ENCODE data around the gene ADSS1.

Gene ADSS1

DNA sequence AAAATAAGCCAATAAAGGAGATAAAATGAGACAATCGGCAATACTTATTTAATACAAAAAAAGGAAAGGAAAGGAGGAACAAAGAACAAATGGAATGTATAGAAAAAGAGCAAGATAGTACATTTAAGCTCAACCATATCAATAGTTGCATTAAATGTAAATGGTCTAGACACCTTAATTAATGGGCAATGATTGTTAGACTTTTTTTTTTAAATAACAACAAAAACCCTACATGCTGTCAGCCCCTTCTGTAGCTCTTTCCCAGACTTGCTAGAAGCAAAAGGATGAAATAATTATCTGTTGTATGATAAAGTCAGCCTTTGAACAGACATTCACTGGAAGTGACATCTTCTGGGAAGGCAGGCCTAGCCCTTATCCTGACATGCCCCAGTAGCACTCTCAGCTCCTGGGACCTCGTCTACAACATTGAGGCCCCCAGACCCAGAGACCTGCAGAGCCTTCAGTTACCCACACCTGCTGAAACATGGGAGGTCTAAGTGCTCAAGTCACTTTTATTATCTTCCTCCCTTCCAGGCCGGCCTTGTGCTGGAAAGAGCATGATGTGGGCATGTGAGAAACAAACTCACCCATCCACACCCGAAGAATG, 42.3 kb downstream of the ADSS1 start:
- no peak for DNase-seq (ENCODE audit: extremely low read depth in 1 of 2, low read depth in 1 of 2)

DNA sequence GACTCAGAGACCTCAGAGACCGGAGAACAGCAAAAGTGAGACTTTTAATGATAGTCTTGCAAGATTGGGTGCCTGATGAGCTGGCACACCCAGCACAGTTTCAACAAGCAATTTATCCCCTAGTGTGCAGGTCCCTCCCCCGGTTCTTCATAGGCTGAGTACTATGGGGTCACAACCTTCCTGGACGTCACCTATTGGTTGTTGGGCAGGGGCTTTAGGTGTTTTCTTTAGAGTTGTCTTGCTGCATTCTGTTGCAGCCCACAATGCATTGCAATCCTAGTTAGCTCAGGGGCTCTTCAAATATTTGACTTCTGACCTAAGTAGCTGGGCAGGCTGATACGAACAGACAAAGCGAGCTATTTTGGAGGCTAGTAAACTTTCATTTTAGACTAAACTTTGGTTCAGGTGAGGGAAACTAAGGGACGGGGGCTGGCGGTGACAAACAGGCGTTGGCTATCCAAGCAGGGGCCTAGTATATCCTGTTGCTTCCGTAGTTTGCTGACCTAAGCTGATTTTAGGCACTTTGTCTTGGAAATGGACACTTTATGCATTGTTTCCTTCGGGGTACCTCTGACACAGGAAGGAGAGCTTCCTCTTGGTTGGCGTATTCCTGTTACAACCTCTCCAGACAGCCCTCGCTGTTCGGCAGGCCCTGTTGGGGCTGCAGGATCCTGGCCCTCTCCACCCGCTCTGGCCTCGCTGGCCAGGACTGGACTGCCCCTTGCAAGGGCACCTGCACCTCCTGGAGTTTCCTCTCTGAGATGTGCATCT, 43.0 kb downstream of the ADSS1 start:
- DNase-seq (ENCODE audit: extremely low read depth in 1 of 2, low read depth in 1 of 2), result no peak

DNA sequence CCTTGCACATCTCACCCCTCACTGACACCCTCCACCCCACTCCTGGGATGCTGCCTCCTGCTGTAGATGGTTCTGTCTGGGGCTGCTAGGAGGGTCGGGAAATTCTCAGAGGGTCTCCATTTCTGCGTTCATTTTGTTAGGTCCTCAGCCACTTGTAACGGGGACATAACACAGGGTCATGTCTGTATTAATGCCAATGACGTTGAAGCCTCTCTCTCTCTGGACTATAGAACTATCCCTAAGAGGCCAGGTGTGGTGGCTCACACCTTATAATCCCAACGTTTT, 43.5 kb downstream of the ADSS1 start:
- no peak for DNase-seq (ENCODE audit: extremely low read depth in 1 of 2, low read depth in 1 of 2)

DNA sequence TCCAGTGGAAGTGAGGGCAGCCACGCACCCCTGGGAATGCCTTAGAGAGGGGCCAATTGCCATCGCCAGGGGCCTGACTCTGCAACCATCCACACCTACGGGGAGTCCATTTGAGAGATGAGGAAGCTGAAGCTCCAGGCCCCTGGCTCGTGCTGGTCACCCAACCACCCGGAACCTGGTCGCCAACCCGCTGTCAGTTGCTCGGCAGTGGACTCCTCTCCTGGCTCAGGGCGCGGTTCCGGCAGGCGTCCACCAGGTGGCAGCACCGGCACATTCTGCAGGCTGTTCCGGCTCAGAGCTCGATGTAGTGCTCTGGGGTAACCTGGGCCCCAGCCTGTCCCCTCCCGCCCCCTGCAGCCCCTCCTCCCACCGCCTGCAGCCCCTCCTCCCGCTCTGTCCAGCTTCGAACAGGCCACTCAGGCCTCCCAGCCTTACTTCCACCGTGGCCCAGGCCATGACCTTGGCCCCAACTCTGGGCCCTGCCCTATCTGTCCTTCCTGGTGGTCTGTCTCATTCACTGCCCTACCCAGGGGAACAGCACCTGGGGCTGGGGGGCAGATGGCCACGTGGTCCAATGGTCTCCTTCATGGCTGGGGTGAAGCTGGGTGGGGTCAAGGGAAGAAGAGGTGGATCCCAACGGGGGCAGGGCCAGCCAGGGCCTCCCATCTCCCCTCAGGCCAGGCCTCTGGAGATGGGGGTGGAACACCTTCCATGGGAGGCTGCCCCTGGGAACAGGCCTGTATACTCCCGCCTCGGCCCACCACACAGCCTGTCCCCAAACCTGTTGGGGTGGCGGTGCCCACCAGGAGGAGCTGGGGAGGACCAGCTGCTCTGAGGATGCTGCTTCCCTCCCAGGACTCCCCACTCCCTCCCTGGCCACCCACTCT, 44.7 kb downstream of the ADSS1 start:
- DNase-seq (ENCODE audit: extremely low read depth in 1 of 2, low read depth in 1 of 2), result peak; percentile 73 to 75

DNA sequence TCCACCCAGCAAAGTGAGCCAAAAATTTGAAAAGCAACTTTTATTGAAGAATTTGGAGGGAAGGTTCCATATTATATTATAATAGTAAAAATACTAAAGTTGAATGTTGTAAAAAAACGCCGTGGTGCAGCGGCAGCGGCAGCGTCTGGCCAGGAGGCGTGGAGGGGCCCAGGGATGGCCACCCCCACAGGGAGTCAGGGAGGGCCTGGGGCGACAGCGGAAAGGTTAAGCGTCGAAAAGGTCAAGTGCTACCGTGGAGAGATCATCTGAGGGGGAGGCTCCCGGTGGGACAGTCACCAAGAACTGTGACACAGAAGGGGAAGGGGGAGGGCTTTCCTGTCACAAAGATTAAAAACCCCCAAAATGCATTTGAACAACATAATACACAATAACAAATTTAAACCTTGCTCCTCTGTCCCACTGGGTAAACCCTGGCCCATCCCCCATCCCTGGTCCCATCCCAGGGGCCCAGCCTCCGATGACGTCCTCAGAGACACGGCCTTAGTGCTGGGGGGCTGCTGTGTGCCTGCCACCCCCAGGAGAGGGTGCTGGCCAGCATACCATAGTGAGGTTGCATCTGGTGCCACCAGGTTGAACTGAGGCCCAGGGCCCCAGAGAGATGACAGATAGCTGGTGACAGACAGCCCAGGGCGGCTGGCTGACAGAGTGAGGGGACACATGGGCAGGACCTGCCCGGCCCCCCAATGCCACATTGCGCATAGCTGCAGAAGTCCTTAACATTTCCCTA, 45.5 kb downstream of the ADSS1 start:
- no peak for DNase-seq (ENCODE audit: extremely low read depth in 1 of 2, low read depth in 1 of 2)

DNA sequence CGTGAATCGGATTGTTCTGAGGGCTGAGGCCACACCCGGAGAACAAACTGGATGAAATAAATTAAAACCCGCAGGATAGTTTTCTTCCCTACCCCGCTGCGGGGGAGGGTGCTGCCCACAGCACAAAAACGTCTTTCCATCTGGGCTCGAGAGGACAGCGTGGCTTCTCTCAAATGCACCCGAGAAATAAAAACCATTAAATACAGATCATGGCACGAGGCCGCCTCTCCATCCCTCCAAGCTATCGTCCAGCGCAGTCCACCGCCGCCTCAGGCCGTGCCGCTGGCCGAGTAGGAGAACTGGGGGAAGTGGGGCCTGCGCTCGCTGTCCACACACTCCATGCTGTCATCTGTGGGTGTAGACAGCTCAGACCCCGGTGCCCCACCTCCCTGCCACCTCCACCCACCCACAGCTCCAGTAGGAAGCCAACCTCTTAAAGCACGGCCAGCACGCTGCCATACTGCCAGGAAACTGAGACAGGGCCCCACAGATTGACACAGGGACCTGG, 46.1 kb downstream of the ADSS1 start:
- DNase-seq (ENCODE audit: extremely low read depth in 1 of 2, low read depth in 1 of 2), result no peak

DNA sequence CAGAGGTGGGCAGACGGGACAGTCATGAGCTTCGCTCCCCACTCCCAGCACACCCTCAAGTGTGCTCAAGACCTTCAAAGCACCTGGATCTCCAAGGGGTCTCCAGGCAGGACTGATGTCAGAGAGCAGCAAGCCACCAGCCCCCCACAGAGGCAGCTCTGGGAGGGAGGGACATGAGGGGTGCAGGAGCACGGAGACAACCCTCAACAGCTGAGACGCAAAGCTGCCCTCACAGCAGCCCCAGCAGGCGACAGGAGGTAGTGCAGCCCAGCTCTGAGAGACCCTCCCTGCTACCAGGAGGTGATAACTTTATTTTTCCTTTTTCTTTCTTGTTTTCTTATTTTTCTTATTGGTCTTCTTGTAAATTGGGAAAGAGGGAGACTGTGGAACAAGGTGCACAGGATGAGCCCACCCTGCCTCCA, 46.8 kb downstream of the ADSS1 start:
- no peak for DNase-seq (ENCODE audit: extremely low read depth in 1 of 2, low read depth in 1 of 2)

DNA sequence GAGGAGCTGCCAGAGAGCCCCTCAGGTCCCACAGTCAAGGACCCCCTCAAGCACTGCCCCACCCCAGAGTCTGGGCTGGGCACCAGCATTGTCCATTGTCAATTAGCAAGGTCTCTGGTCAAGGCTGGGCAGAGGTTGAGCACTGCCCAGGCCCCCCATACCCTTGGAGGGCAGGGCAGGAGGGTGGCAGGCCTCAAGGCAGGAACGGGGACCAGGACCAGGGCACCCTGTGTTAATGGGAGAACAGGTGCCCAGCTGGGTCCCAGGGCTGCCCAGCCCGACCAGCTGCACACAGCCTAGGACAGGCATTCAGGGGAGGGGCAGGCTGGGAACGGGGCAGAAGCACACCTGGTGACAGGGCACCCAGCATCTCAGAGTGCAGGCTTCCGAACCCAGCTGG, 47.3 kb downstream of the ADSS1 start:
- no peak for DNase-seq (ENCODE audit: extremely low read depth in 1 of 2, low read depth in 1 of 2)

DNA sequence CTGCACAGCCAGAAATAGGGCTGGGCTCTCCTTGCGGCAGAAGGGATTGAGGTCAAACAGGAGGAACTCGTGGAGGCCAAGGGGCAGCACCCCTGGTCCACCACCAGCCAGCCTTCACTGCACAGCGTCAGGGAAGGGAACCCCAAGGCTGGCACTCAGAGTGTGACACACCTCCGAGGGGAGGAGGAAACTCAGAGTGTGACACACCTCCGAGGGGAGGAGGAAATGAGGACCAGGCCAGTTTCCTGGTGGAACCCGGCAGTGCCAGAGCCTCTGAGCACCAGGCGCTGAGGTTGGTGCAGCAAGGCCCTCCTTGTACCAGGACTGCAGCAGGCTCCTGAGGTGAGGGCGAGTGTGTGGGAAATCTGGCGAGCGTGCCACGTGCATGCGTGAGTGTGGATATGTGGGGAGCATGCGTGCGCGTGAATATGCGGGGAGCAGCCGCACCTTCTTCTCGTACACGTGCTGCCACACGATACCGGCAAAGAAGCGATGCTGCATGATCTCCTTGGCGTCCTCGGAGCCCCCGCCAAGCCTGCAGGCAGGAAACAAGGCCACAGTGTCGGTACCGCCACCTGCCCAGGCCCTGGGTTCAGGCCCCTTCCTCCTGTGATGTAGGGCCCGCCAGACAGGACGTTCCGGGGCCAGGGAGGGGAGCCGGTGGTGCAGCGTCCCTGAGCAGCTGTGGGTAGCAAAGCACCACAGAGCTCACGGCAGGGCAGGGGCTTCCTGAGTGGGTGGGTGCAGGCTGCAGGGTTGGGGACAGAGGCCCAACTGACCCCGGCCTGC, 48.1 kb downstream of the ADSS1 start:
- no peak for DNase-seq (ENCODE audit: extremely low read depth in 1 of 2, low read depth in 1 of 2)

DNA sequence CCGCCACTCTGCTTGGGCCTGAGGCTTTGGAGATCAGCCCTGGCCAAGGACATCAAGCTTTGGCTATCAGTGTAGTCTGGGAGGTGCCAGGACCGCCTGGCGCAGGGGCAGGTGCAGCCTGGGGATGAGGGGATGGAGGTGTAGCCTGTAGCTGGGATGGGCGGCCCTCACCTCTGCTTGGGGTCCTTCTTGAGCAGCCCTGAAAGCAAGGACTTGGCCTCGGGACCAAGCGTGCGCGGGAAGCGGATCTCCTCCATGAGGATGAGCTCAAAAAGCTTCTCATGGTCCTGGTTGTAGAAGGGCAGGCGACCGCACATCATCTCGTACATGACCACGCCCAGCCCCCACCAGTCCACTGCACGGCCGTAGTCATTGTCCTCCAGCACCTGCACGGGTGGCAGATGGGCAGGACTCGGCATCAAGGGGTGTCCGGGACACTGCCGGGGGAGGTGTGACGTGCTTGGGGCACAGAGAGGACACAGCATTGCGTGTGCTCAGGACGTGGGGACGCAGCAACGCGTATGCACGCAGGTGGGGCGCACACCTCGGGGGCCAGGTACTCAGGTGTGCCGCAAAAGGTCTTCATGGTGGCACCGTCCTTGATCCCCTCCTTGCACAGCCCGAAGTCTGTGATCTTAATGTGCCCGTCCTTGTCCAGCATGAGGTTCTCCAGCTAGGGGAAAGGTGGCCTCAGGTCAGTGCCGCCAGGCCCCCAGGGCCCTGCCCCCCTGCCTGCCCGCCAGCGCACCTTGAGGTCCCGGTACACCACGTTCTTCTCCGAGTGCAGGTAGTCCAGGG, 48.9 kb downstream of the ADSS1 start:
- no peak for DNase-seq (ENCODE audit: extremely low read depth in 1 of 2, low read depth in 1 of 2)

DNA sequence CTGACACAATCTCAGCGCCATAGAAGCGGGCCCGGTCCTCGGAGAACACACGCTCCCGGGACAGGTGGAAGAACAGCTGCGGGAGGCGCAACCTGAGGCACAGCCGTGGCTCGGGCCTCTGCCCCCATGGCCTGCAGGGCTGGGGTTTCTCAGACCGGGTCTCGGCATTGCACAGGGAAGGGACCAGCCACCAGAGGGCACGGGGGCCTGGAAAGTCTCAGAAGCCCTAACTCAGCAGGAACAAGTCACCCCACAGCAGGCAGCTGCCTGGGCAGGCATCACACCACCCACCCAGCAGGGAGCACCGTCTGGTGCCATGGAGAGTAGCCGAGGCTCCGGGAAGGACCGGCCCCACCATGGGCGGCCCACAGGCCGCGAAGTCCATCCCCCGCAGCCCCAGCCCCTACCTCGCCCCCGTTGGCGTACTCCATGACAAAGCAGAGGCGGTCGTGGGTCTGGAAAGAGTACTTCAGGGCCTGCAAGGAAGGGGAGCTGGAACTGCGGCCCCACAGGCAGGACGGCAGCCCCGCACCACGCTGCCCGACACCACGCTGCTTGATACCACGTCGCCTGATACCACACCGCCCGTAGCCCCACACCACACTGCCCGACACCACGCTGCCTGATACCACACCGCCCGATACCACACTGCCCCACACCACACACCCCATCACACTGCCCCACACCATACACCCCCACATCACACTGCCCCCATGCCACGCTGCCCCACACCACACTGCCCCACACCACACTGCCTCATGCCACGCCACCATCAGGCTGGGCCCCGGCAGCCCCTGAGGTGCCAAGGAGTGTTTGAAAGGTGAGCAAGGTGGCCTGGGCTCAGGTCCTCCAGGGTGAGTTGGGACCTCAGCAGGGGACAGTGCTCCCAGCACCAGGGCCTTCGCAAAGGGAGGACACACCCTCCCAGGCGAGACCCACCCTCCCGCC, 49.8 kb downstream of the ADSS1 start:
- no peak for DNase-seq (ENCODE audit: extremely low read depth in 1 of 2, low read depth in 1 of 2)

DNA sequence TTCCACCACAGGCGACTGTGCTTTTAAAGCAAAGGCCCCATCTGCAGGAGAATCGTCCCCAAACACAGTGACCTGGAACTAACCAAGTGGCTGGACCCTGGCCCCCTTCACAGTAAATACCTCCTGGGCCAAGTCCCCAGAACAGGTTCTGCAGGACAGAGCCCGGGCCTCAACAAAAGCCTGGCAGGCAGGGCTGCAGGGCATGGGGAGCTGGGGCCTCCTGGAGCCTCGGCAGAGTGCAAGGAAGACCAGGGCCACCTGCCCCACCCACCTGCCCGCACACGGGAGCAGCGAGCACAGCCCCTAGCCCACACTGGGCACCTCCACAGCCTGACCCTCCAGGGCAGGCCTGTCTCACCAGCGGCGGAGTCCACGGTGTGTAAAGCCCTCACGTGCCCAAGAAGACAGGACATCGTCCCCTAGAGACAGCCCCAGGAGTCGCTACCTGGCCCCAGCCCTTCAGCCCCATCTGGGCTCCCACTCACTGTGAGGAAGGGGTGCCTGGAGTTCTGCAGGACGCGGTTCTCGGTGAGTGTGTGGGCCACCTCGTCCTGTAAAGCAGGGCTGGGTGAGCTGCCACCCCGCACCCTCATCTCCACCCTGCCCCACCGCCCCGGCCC, 50.5 kb downstream of the ADSS1 start:
- DNase-seq (ENCODE audit: extremely low read depth in 1 of 2, low read depth in 1 of 2), result no peak

DNA sequence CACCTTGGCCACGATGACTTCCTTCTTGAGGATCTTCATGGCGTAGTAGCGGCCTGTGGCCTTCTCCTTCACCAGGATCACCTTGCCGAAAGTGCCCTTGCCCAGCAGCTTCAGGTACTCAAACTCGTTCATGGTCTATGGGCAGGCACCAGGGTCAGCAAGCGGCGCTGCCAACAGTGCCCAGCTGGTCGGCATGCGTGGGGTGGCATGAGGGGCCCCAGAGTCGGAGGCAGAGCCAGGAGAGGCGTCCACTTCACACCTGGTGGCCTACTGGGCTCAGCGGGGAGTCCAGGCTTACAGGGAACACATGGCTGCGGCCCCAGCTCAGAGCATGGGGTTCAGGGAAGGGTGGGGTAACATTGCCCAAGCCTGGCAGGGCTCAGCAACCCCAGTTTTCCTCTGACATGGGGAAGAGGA, 51.1 kb downstream of the ADSS1 start:
- DNase-seq (ENCODE audit: extremely low read depth in 1 of 2, low read depth in 1 of 2), result no peak

DNA sequence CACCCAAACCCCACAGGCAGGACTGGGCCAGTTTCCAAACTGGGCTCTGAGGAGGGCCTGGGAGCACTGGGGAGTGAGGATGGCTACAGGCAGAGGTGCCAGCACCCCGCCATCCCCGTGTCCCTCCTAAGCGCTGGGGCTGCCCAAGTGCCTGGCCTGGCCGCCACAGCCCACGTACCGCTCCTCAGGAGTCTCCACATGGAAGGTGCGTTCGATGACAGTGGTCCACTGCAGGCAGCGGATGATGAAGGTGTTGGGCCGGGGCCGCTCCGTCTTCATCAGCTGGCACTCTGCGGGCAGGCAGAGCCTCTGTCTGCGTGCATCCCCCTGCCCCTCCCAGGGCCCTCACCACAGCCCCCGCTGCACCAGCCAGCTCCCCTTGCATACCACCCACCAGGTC, 52.5 kb downstream of the ADSS1 start:
- no peak for DNase-seq (ENCODE audit: extremely low read depth in 1 of 2, low read depth in 1 of 2)

DNA sequence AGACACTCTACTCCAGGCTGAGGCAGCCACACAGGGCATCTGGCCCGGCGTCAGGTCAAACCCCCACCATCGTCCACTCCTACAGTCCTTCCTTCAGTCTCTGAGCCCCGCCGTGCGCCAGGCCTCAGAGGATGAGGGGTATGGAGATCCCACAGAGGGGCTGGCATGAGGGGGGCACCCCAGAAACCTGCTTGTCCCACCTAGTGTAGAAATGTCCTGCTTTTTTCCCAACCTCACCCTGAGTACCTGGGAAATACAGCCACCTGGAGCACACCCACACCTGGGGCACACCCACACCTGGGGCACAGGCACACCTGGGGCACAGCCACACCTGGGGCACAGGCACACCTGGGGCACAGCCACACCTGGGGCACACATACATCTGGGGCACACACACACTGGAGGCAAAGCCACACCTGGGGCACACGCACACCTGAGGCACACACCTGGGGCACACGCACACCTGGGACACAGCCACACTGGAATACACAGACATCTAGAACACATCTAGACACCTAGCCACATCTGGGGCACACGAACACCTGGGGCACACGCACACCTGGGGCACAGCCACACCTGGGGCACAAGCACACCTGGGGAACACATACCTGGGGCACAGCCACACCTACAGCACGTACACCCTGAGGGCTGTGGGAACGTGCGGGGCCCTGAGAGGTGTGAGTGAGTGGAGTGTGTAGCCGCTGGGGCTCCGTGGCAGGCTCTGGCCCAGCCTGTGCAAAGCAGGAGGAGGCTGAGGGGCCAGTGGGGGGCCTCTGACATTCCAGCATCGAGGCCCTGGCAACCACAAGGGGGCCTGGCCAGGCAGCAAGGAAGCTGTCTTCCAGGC, 53.2 kb downstream of the ADSS1 start:
- no peak for DNase-seq (ENCODE audit: extremely low read depth in 1 of 2, low read depth in 1 of 2)

DNA sequence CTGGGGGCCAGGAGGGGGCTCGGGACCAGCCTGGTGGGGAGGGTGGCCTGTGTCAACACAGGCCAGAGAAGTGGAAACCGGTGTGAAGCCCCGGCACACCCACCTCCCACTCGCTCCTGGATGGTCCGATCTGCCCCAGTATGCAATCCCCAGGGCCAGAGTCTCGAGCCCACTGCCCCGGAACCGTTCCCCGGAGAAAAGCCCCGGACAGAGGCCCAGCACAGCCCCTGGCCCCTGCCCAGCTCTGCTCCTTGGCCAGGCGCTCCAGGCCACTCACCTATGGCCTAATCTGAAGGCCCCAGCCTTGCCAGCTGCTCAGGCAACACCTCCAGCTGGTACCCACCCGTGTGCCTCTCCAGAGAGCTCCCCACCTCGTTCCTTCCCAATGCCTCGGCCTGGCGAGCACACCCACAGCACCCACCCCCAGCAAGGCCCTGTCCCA, 53.8 kb downstream of the ADSS1 start:
- no peak for DNase-seq (ENCODE audit: extremely low read depth in 1 of 2, low read depth in 1 of 2)

Data from stimulated activated CD8-positive, alpha-beta memory T cell treated with anti-CD3 and anti-CD28 coated beads, Interleukin-7, amount 100 ng/mL, for 48 hours (primary cell).